Osteoblast (primary cell): ENCODE measurements around the gene CACFD1. TPM values are rescaled to one million over a fixed set of nuclear protein-coding genes. Genes with fewer than 3 reads are reported as not detected.

ENCODE experiments used
- DNase-seq: peaks from one replicate; pipeline ENCODE4 v3.0.0; 2011; ENCODE audit warnings: low spot score, mixed read lengths; ENCODE audit not compliant: insufficient read length; ENCODE audit errors: missing footprints
- H2AFZ ChIP-seq: 2 replicates; pipeline ENCODE4 v1.6.0; 2011; ENCODE audit warnings: mild to moderate bottlenecking, low read length
- H3K27ac ChIP-seq: 2 replicates; pipeline ENCODE4 v1.5.1; 2011; ENCODE audit warnings: mild to moderate bottlenecking, low read depth, low read length, moderate library complexity
- H3K27me3 ChIP-seq: 2 replicates; pipeline ENCODE4 v1.6.0; 2012; ENCODE audit warnings: mild to moderate bottlenecking, control low read depth, inconsistent platforms, low read length, moderate library complexity; ENCODE audit not compliant: insufficient read depth
- H3K36me3 ChIP-seq: 2 replicates; pipeline ENCODE4 v1.5.1; 2011; ENCODE audit warnings: mild to moderate bottlenecking, low read length, control low read depth, moderate library complexity; ENCODE audit not compliant: insufficient read depth
- H3K4me1 ChIP-seq: 2 replicates; pipeline ENCODE4 v1.5.1; 2011; ENCODE audit warnings: mild to moderate bottlenecking, low read length, control low read depth, moderate library complexity; ENCODE audit not compliant: insufficient read depth
- H3K4me2 ChIP-seq: 2 replicates; pipeline ENCODE4 v1.6.0; 2011; ENCODE audit warnings: mild to moderate bottlenecking, low read length; ENCODE audit not compliant: insufficient read depth
- H3K4me3 ChIP-seq: fragments of 200-600 bp; sonication (generic); 3 replicates; pipeline ENCODE4 v1.5.1; 2012; ENCODE audit warnings: mild to moderate bottlenecking, low read length, inconsistent platforms; ENCODE audit not compliant: insufficient read depth
- H3K79me2 ChIP-seq: 2 replicates; pipeline ENCODE4 v1.6.0; 2012; ENCODE audit warnings: mild to moderate bottlenecking, low read length, control low read depth, inconsistent platforms; ENCODE audit not compliant: insufficient read depth
- H3K9me3 ChIP-seq: 2 replicates; pipeline ENCODE4 v1.5.1; 2011; ENCODE audit warnings: low read depth, low read length, control low read depth
- H4K20me1 ChIP-seq: 2 replicates; pipeline ENCODE4 v1.6.0; 2012; ENCODE audit warnings: mild to moderate bottlenecking, low read length, control low read depth; ENCODE audit not compliant: insufficient read depth
- total RNA-seq: library from RNA; depleted of rRNA; stranded (reverse); fragments of >200 nt; gene quantifications from 2 replicates; pipeline ENCODE4 v1.2.3, GENCODE V29; 2012
- TF ChIP-seq, protein P1 (sequence below): IDR thresholded peaks from 2 replicates; pipeline ENCODE4 v1.5.1; 2011; ENCODE audit warnings: mild to moderate bottlenecking, low read depth, low read length, moderate library complexity; ENCODE audit errors: extremely low read depth

CACFD1 gene
- total RNA-seq, 1 donor = 9.0 TPM

DNA sequence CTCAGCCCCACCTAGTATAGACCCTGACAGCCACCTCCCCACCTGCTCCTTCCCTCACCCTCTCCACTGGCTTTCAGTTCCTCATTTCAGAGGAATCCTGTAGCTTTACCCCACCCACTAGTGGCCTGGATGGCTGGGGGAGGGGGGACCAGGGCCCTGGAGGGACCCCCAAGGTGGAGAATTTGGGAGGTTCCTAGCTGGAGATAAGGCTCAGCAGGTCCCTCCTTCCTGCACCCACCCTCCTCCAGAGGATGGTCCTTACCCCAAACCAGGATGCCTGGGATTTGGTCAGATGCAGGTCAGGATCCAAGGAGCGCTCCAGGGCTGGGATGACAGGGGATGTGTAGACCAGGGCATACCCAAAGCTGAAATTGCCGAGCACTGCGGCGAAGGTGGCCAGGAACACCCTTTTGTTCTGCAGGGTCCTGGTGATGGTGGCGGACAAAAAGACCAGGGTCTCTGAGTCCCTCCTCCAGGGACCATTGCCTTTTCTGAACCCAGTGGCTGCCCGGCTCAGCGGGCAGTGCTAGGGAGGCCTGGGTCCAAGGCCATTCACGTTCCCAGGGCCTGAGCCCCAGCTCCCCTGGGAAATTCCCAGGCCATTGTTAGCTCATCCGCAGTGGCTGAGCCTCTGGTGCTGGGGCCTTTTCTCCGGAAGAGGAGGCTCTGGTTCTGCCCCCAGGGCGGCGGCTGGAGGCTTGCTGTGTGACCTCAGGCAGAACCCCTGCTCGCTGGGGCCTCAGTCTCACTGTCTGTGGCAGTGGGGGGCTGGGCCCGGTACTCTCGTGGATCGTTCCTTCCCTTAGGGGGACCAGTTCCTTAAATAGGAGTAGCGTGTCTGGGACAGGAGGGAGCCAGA, 18.4 kb downstream of the CACFD1 start:
- Histone ChIP-seq H3K4me2 (peak overlapping the region; percentile 92), H3K79me2 (peaks cover 11% of the 10 kb centered on the region), H3K36me3 (peaks cover 5% of the 10 kb centered on the region), H3K27me3 (no peaks in the 10 kb centered on the region), H2AFZ (peak overlapping the region; percentile 68), H3K4me1 (peaks cover 13% of the 10 kb centered on the region), H3K4me3 (peak overlapping the region; percentile 78), H4K20me1 (peaks cover 2% of the 10 kb centered on the region), H3K9me3 (no peaks in the 10 kb centered on the region), H3K27ac (peak overlapping the region; percentile 37)
- DNase-seq = peak; percentile 72
- TF ChIP-seq, protein P1, sequence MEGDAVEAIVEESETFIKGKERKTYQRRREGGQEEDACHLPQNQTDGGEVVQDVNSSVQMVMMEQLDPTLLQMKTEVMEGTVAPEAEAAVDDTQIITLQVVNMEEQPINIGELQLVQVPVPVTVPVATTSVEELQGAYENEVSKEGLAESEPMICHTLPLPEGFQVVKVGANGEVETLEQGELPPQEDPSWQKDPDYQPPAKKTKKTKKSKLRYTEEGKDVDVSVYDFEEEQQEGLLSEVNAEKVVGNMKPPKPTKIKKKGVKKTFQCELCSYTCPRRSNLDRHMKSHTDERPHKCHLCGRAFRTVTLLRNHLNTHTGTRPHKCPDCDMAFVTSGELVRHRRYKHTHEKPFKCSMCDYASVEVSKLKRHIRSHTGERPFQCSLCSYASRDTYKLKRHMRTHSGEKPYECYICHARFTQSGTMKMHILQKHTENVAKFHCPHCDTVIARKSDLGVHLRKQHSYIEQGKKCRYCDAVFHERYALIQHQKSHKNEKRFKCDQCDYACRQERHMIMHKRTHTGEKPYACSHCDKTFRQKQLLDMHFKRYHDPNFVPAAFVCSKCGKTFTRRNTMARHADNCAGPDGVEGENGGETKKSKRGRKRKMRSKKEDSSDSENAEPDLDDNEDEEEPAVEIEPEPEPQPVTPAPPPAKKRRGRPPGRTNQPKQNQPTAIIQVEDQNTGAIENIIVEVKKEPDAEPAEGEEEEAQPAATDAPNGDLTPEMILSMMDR = no peak

DNA sequence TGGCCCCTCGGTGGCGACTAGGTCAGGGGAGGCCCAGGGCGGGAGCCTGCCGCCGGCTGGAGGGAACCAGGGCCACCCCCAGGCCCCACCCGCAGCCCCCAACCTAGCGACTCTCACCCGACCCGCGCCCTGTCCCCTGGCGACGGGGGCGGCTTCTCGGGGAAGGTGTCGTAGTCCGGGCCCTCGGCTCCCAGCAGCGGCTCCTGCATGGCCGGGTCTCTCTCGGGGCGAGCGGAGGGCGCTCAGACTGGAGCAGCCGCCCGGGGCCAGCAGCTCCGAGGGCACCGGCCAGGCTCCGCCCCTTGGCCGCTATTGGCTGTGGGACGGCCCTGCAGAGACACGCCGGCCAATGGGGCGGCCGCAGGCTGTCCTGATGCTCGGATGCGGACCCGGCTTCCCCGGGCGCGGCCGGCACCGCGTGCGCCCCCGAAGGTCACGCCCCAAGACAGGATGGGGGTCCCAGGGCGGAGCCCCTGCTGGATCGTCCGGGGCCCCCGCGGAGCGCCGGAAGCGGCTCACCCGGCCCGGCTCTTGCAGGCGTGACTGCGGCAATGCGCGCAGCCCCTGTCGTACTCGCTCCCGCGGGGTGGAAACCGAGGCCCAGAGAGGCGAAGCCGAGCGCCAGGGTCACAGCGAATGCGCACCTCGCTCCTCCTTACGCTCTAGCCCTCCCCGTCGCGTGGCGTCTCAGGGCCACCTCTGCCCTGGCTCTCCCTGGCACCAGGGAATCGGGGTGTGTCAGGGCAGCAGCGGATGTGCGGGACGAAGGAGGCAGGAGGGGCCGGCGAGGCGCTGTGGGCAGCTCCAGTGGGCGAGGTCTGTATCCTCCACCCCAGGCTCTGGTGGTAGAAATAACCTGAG, 19.3 kb downstream of the CACFD1 start, which contains the start of gene SLC2A6:
TSS of gene SLC2A6 (minus strand) at position 249 of the 861 bp plus-strand sequence. CDS start at position 209, 40 bp downstream.
- Histone ChIP-seq H3K27me3 (no peaks in the 10 kb centered on the region), H4K20me1 (peaks cover under 1% of the 10 kb centered on the region), H3K27ac (peak within 1 kb of the TSS; percentile 37), H3K79me2 (peaks cover 11% of the 10 kb centered on the region), H3K9me3 (no peaks in the 10 kb centered on the region), H3K4me1 (peaks cover 13% of the 10 kb centered on the region), H3K4me2 (peak within 1 kb of the TSS; percentile 92), H3K4me3 (peak within 1 kb of the TSS; percentile 78), H3K36me3 (peaks cover 5% of the 10 kb centered on the region), H2AFZ (peak within 1 kb of the TSS; percentile 96)
- TF ChIP-seq, protein P1 = no peak
- peak; percentile 100 for DNase-seq

DNA sequence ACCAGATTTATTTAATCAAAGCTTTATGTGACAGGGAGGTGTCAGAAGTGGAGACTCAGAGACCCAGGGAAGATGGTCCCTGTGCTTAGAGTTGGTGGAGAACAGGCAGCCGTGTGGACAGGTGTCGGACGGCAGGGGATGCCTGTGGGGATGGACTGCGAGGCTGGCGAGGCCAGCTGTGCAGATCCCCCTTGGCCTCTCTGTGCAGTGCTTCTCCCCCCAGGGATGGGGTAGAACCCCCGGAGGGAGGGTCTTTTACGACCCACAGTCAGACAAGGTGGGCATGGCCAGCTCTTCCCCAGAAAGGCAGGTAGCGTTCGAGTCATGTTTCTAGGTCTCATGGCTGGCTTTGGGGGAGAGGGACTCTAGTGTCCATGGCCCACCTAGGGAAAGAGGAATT, 23.8 kb downstream of the CACFD1 start:
- peak; percentile 57 for DNase-seq
- TF ChIP-seq, protein P1 = no peak
- peaks cover 7% of the 10 kb centered on the region for H3K4me1 ChIP-seq

More for the DNA sequence above, 23.8 kb downstream of the CACFD1 start:
- H3K79me2 ChIP-seq = peaks cover 3% of the 10 kb centered on the region
- H2AFZ ChIP-seq = no peak overlapping the region
- no peaks in the 10 kb centered on the region for H4K20me1 ChIP-seq
- H3K4me3 ChIP-seq = no peak overlapping the region
- H3K4me2 ChIP-seq = no peak overlapping the region
- H3K9me3 ChIP-seq = no peaks in the 10 kb centered on the region
- no peaks in the 10 kb centered on the region for H3K36me3 ChIP-seq
- H3K27me3 ChIP-seq = no peaks in the 10 kb centered on the region
- H3K27ac ChIP-seq = no peak overlapping the region
